Body of pancreas (tissue), 4 donors: Measurements from ENCODE around the gene REV3L. TPM values are rescaled to one million over a fixed set of nuclear protein-coding genes. Genes with fewer than 3 reads are reported as not detected.
A peak's percentile ranks its signal among the peaks of the same experiment; 100 is the strongest.
"Not testable (repeated sequence)": the region's sequence is repeated elsewhere in the genome, so short reads cannot be mapped to it uniquely, and the experiment has no call there.

Source experiments
- ATAC-seq: fragments of 150-250 bp; one replicate; pipeline ENCODE4 v1.9.1; 2016
- DNase-seq, 4 donors: peaks; one replicate each; pipeline ENCODE4 v3.0.0-alpha.2; 2019
- H3K27ac ChIP-seq, 4 donors: fragments of 200-600 bp; sonication (generic); 1 replicate in 3 of 4; 2 replicates in 1 of 4; pipeline versions ENCODE4 v1.5.1 to v1.6.1; 2016 to 2019; ENCODE audit warnings: mild to moderate bottlenecking in 1 of 4, mixed read lengths in 1 of 4, moderate library complexity in 1 of 4
- H3K27me3 ChIP-seq, 2 donors: fragments of 200-600 bp; sonication (generic); one replicate each; pipeline ENCODE4 v1.6.0; 2016; ENCODE audit warnings: mild to moderate bottlenecking in 1 of 2
- H3K36me3 ChIP-seq, 2 donors: fragments of 200-600 bp; sonication (generic); replicated peaks in 1 of 2; 2 replicates each; pipeline ENCODE4 v1.5.1; 2016; ENCODE audit warnings: low read depth in 2 of 2; ENCODE audit not compliant: insufficient read depth in 1 of 2
- H3K4me1 ChIP-seq: fragments of 200-600 bp; sonication (generic); one replicate; pipeline ENCODE4 v1.6.0; 2016
- H3K4me3 ChIP-seq, 2 donors: fragments of 200-600 bp; sonication (generic); 1 replicate in 1 of 2; 2 replicates in 1 of 2; pipeline ENCODE4 v1.5.1; 2016 to 2019
- H3K9me3 ChIP-seq, 3 donors: fragments of 200-600 bp; sonication (generic); 1 replicate in 2 of 3; 2 replicates in 1 of 3; pipeline ENCODE4 v1.5.1; 2016
- POLR2A ChIP-seq, 3 donors: fragments of 450-650 bp; IDR thresholded peaks; one replicate each; pipeline ENCODE4 v1.6.1; 2016; ENCODE audit warnings: antibody characterized with exemption in 3 of 3, mild to moderate bottlenecking in 2 of 3
- WGBS, 2 donors: methylation state at CpG; one replicate each; pipeline ENCODE4 v1.1.5; 2017; 5-methylcytosine and 5-hydroxymethylcytosine counted together
- intact Hi-C: fragments of 100-400 bp; cut with DNase I; formaldehyde crosslinking; loops from one replicate; pipeline ENCODE4 v1.15.1; 2023
- total RNA-seq, 2 donors: library from RNA; depleted of rRNA; stranded (reverse); fragments of >200 nt; gene quantifications; one replicate each; pipeline ENCODE4 v1.1.0, GENCODE V29; 2016
- TF ChIP-seq, protein P1 (sequence below), 7 experiments: fragments of 450-650 bp in 4 of 7; fragments of 200-600 bp in 3 of 7; sonication (generic) in 3 of 7; IDR thresholded peaks; one replicate each; pipeline ENCODE4 v1.5.1; 2016 to 2019; ENCODE audit warnings: antibody characterized with exemption in 7 of 7

The REV3L gene
- total RNA-seq, 2 donors from 2014 or later, result 28.3 to 29.7 TPM

DNA sequence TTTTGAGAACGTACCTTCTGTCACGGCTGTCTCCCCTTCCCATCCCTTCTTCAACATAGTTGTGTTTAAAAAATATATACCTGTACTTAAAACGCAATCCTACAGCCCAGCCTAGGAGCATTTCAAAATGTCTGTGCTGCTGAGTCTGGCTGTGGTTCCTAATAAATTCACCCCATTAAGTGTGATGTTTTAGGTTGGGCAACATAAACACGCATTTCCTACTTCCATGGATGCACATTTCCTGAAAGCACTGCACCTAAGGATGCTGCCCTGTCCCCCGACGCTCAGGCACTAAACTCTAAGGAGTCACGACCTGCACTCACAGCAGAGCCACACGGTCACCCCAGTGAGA lies 1.2 kb downstream of the REV3L start:
- TF ChIP-seq POLR2A (IDR thresholded peaks at IDR 0.05), result no peak
- TF ChIP-seq, protein P1, sequence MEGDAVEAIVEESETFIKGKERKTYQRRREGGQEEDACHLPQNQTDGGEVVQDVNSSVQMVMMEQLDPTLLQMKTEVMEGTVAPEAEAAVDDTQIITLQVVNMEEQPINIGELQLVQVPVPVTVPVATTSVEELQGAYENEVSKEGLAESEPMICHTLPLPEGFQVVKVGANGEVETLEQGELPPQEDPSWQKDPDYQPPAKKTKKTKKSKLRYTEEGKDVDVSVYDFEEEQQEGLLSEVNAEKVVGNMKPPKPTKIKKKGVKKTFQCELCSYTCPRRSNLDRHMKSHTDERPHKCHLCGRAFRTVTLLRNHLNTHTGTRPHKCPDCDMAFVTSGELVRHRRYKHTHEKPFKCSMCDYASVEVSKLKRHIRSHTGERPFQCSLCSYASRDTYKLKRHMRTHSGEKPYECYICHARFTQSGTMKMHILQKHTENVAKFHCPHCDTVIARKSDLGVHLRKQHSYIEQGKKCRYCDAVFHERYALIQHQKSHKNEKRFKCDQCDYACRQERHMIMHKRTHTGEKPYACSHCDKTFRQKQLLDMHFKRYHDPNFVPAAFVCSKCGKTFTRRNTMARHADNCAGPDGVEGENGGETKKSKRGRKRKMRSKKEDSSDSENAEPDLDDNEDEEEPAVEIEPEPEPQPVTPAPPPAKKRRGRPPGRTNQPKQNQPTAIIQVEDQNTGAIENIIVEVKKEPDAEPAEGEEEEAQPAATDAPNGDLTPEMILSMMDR (IDR thresholded peaks at IDR 0.05), result no peak
- peaks cover 50% of the 10 kb centered on the region for H3K4me1 ChIP-seq
- ATAC-seq, result no peak
- no peaks in the 10 kb centered on the region for H3K27me3 ChIP-seq
- peak overlapping the region; percentile 97 to 99 (median 98) for H3K27ac ChIP-seq
- peak overlapping the region; percentile 67 to 74 for H3K4me3 ChIP-seq
- WGBS, 2 donors, result 0 to 1% methylated on average over 8 of the region's 8 CpGs
- H3K9me3 ChIP-seq, result no peaks in the 10 kb centered on the region
- DNase-seq, result no peak
- H3K36me3 ChIP-seq, result no peaks in the 10 kb centered on the region
- intact Hi-C loops, result no loop called here

DNA sequence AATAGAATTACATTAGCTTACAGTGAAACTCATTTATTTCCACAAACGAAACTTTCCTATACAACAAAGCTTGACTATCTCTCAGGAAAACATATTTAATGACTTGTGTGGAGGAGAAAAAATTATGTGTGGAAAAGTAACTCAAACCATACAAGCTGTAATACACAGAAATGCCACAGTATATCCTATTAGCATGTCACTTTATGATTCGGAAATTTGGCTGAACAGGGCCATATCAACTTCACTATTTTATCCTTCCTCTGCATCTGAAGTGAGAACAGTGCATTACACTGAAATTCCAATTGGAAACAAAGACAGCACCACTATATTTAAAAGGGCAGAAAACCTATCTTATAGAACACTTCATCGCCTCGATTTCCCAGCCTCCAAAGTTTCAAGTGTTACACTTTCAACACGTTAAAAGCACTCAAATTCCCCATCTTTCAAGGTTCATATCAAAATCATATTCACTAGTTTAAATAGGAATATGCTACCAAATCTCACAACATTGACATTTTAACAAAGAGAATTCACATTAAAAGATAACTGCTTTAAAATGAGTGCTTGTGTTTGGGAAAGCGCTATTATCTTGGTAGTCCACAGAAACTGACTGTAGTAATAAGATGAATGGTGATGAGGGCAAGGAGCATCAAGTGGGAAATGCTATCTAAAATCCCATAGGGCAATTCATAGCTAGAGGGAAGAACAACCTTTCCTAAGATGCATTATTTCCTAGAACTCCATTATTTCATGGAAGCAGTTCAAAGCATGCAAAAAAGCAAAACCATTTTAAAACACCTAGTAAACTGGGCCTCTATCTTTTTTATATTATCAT lies 1.8 kb downstream of the REV3L start:
- no peak for ATAC-seq
- Histone ChIP-seq H3K36me3 (no peaks in the 10 kb centered on the region), H3K27ac (peak overlapping the region; percentile 97 to 99 (median 98)), H3K4me1 (peaks cover 50% of the 10 kb centered on the region), H3K4me3 (peak overlapping the region; percentile 67 to 74), H3K27me3 (no peaks in the 10 kb centered on the region), H3K9me3 (no peaks in the 10 kb centered on the region)
- WGBS, 2 donors, result 14 to 16% methylated on average over 6 of the region's 6 CpGs
- TF ChIP-seq, protein P1 (IDR thresholded peaks at IDR 0.05), result no peak
- TF ChIP-seq POLR2A (IDR thresholded peaks at IDR 0.05), result no peak
- intact Hi-C loops, result no loop called here
- DNase-seq, result no peak

DNA sequence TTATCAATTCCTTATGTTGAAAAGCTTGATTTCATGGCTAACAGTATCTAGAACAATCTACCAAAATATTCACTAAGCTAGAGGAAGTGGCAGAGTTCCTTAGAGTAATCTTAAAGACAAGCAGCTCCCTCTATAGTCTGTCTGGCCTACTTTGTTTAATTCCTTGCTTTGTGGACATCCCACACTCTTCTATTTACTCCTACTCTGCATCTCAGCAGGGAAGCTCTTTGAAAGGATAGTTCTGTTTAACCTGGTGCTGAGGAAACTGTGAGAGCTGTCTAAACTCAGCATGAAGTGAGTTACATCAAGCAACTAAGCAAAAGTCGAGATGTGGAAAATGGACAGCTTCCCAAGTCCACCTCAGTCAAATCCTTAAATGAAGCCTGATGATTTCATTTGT lies 4.3 kb downstream of the REV3L start:
- Histone ChIP-seq H3K27ac (peak overlapping the region in 1 of 4 donors; percentile 5), H3K9me3 (no peaks in the 10 kb centered on the region), H3K4me1 (peaks cover 33% of the 10 kb centered on the region), H3K36me3 (no peaks in the 10 kb centered on the region), H3K4me3 (no peak overlapping the region), H3K27me3 (no peaks in the 10 kb centered on the region)
- WGBS, 2 donors, result 33 to 36% methylated on average over 1 of the region's 1 CpG
- DNase-seq, result no peak
- intact Hi-C loops, result no loop called here
- TF ChIP-seq POLR2A (IDR thresholded peaks at IDR 0.05), result no peak
- TF ChIP-seq, protein P1 (IDR thresholded peaks at IDR 0.05), result peak in 3 of 7 experiments; percentile 12 to 31 (median 29)
- ATAC-seq, result no peak

DNA sequence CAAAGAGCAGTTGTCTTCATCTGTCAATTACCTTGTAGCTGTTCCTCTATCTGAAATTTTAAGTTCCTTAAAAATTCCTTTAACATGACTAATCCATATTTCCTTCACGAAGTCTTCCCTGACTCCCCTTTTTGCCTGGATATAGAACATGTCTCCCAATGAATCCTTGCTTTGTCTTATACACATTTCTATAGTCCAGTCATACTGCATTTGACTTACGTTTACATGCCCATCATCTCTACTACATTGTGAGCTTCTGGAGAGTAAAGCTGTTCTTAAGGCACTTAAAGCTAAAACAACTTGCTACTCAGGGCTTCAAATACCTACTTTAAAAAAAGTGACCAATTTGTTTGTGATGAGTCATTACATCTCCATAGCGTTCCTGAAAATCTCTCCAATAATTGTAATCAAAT lies 4.9 kb downstream of the REV3L start:
- WGBS, 2 donors, result 34 to 40% methylated on average over 3 of the region's 3 CpGs
- no peak for ATAC-seq
- intact Hi-C loops, result no loop called here
- peaks cover 33% of the 10 kb centered on the region for H3K4me1 ChIP-seq
- TF ChIP-seq POLR2A (IDR thresholded peaks at IDR 0.05), result no peak
- TF ChIP-seq, protein P1 (IDR thresholded peaks at IDR 0.05), result no peak
- H3K9me3 ChIP-seq, result no peaks in the 10 kb centered on the region
- H3K27ac ChIP-seq, result no peak overlapping the region
- no peaks in the 10 kb centered on the region for H3K36me3 ChIP-seq
- no peaks in the 10 kb centered on the region for H3K27me3 ChIP-seq
- no peak for DNase-seq
- no peak overlapping the region for H3K4me3 ChIP-seq

DNA sequence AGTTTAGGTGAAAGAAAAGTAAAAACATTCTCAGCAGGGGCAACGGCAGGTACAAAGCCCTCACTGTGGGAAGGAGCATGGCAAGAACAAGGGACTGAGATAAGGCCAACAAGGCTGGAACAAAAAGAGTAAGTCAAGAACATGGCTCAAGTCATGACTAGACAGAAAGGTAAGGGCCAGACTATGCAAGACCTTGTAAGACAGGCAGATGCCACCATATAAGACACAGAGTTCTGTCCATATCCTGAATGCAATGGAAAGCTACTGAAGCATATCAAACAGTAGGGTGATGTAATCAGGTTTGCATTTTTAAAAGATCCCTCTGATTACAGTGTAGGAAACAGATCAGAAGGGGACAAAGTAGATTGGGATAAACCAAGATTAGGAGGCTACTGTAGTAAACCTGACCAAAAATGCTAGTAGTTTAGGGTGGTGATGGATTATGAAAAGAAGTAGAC lies 5.5 kb downstream of the REV3L start:
- no peak overlapping the region for H3K27ac ChIP-seq

DNA sequence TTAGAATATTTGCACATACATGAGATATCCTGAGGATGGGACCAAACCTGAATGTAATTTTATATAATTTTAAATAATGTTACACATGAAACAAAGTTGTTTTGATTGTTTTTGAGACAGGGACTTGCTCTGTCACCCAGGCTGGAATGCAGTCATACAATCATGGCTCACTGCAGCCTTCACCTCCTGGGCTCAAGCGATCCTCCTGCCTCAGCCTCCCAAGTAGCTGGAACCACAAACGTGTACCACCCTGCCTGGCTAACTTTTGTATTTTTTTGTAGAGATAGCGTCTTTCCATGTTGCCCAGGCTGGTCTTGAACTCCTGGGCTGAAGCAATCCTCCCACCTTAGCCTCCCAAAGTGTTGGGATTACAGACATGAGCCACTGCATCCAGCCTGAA lies 7.0 kb downstream of the REV3L start:
- peaks cover 29% of the 10 kb centered on the region for H3K4me1 ChIP-seq
- 81 to 91% methylated on average over 3 of the region's 3 CpGs for WGBS, 2 donors
- ATAC-seq, H3K27ac ChIP-seq, H3K27me3 ChIP-seq, DNase-seq, intact Hi-C loops, H3K9me3 ChIP-seq, H3K4me3 ChIP-seq, H3K36me3 ChIP-seq: not testable (repeated sequence)

More for the DNA sequence above, 5.5 kb downstream of the REV3L start:
- 33 to 41% methylated on average over 1 of the region's 1 CpG for WGBS, 2 donors
- no peaks in the 10 kb centered on the region for H3K27me3 ChIP-seq
- H3K4me3 ChIP-seq, result no peak overlapping the region
- H3K4me1 ChIP-seq, result peaks cover 33% of the 10 kb centered on the region
- ATAC-seq, result no peak
- H3K36me3 ChIP-seq, result no peaks in the 10 kb centered on the region
- DNase-seq, result no peak
- TF ChIP-seq, protein P1 (IDR thresholded peaks at IDR 0.05), result no peak
- no peak for TF ChIP-seq POLR2A (IDR thresholded peaks at IDR 0.05)
- intact Hi-C loops, result no loop called here
- no peaks in the 10 kb centered on the region for H3K9me3 ChIP-seq
